ENCODE measurements around the gene POU2F1.

- no peak for TF ChIP-seq FOXA1 (IDR thresholded peaks at IDR 0.05)
- TF ChIP-seq, protein P1, sequence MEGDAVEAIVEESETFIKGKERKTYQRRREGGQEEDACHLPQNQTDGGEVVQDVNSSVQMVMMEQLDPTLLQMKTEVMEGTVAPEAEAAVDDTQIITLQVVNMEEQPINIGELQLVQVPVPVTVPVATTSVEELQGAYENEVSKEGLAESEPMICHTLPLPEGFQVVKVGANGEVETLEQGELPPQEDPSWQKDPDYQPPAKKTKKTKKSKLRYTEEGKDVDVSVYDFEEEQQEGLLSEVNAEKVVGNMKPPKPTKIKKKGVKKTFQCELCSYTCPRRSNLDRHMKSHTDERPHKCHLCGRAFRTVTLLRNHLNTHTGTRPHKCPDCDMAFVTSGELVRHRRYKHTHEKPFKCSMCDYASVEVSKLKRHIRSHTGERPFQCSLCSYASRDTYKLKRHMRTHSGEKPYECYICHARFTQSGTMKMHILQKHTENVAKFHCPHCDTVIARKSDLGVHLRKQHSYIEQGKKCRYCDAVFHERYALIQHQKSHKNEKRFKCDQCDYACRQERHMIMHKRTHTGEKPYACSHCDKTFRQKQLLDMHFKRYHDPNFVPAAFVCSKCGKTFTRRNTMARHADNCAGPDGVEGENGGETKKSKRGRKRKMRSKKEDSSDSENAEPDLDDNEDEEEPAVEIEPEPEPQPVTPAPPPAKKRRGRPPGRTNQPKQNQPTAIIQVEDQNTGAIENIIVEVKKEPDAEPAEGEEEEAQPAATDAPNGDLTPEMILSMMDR (IDR thresholded peaks at IDR 0.05; ENCODE audit: low read depth, low read length, missing input control), result no peak
- TF ChIP-seq, protein P2, sequence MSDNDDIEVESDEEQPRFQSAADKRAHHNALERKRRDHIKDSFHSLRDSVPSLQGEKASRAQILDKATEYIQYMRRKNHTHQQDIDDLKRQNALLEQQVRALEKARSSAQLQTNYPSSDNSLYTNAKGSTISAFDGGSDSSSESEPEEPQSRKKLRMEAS (IDR thresholded peaks at IDR 0.05), result no peak
- TF ChIP-seq JUND (IDR thresholded peaks at IDR 0.05), result no peak
- no peak for TF ChIP-seq REST (IDR thresholded peaks at IDR 0.05)
- no peak for TF ChIP-seq YY1 (IDR thresholded peaks at IDR 0.05)
- TF ChIP-seq RAD21 (IDR thresholded peaks at IDR 0.05), result no peak
- TF ChIP-seq NR2F2 (IDR thresholded peaks at IDR 0.05), result no peak
- TF ChIP-seq HNF4G (IDR thresholded peaks at IDR 0.05), result no peak
- TF ChIP-seq, protein P3, sequence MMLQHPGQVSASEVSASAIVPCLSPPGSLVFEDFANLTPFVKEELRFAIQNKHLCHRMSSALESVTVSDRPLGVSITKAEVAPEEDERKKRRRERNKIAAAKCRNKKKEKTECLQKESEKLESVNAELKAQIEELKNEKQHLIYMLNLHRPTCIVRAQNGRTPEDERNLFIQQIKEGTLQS (IDR thresholded peaks at IDR 0.05), result no peak
- no peak for TF ChIP-seq RXRA (IDR thresholded peaks at IDR 0.05)
- TF ChIP-seq ZBTB33 (IDR thresholded peaks at IDR 0.05), result no peak
- no peak for TF ChIP-seq TAF1 (conservative IDR thresholded peaks at IDR 0.05)
- TF ChIP-seq SP1 (IDR thresholded peaks at IDR 0.05), result no peak
Observed at GRCh38 chr1:167225920-167226319, 5.2 kb downstream of the POU2F1 start.
